K562 (cell line): ENCODE data around the gene ELP5. TPM values are rescaled to one million over a fixed set of nuclear protein-coding genes. Genes with fewer than 3 reads are reported as not detected.
A peak's percentile ranks its signal among the peaks of the same experiment; 100 is the strongest.

Experiments
- CBFA2T2 ChIP-seq: fragments of 450-650 bp; conservative IDR thresholded peaks from 2 replicates; pipeline ENCODE4 v1.6.1; 2017; ENCODE audit warnings: mild to moderate bottlenecking
- CEBPZ ChIP-seq: fragments of 150-350 bp; IDR thresholded peaks from 2 replicates; pipeline ENCODE4 v1.6.1; 2014; ENCODE audit warnings: low read depth, mild to moderate bottlenecking, low read length, borderline replicate concordance
- CREBBP ChIP-seq: IDR thresholded peaks from one replicate; pipeline ENCODE4 v1.6.1; 2012; ENCODE audit warnings: low read depth, mild to moderate bottlenecking, control low read depth, inconsistent platforms, low read length
- DLX4 ChIP-seq: fragments of 250-450 bp; sonication (Bioruptor Pico); IDR thresholded peaks from 2 replicates; pipeline ENCODE4 v1.6.1; 2021; ENCODE audit warnings: mild to moderate bottlenecking
- GMEB1 ChIP-seq: fragments of 250-450 bp; sonication (Bioruptor Pico); IDR thresholded peaks from 2 replicates; pipeline ENCODE4 v1.4.0; 2020; ENCODE audit warnings: mild to moderate bottlenecking
- HDAC2 ChIP-seq: fragments of 450-650 bp; IDR thresholded peaks from 2 replicates; pipeline ENCODE4 v1.6.1; 2016; ENCODE audit warnings: mild to moderate bottlenecking
- HES1 ChIP-seq: fragments of 450-650 bp; IDR thresholded peaks from 2 replicates; pipeline ENCODE4 v1.6.1; 2016; ENCODE audit warnings: low read depth, mild to moderate bottlenecking, moderate library complexity
- POLR2H ChIP-seq: IDR thresholded peaks from 2 replicates; pipeline ENCODE4 v1.6.1; 2016; ENCODE audit warnings: missing genetic modification characterization, low read depth, mild to moderate bottlenecking, control low read depth, missing compliant biosample characterization, moderate library complexity
- PRDM10 ChIP-seq: fragments of 450-650 bp; IDR thresholded peaks from 2 replicates; pipeline ENCODE4 v1.6.1; 2018; ENCODE audit not compliant: partially characterized antibody
- RAD51 ChIP-seq: fragments of 450-650 bp; IDR thresholded peaks from 2 replicates; pipeline ENCODE4 v1.7.1; 2016; ENCODE audit warnings: low read depth, mild to moderate bottlenecking, borderline replicate concordance
- SREBF2 ChIP-seq: sonication (generic); formaldehyde crosslinking; IDR thresholded peaks from 2 replicates; pipeline ENCODE4 v1.4.0; 2020; ENCODE audit warnings: mild to moderate bottlenecking, missing genetic modification reagents
- TAF1 ChIP-seq: IDR thresholded peaks from 2 replicates; pipeline ENCODE4 v1.6.1; 2011; ENCODE audit warnings: mild to moderate bottlenecking, low read length, moderate library complexity; ENCODE audit not compliant: insufficient read depth, control insufficient read depth, severe bottlenecking; ENCODE audit errors: extremely low read depth
- THRA ChIP-seq: fragments of 450-650 bp; IDR thresholded peaks from 2 replicates; pipeline ENCODE4 v1.6.1; 2017; ENCODE audit warnings: mild to moderate bottlenecking, moderate library complexity
- ZBED1 ChIP-seq: IDR thresholded peaks from 2 replicates; pipeline ENCODE4 v1.6.1; 2014
- ZNF253 ChIP-seq: fragments of 250-450 bp; sonication (Bioruptor Pico); conservative IDR thresholded peaks from 2 replicates; pipeline ENCODE4 v1.6.1; 2021; ENCODE audit warnings: mild to moderate bottlenecking
- ZNF75A ChIP-seq: fragments of 450-650 bp; formaldehyde crosslinking; IDR thresholded peaks from 2 replicates; pipeline ENCODE4 v1.4.0; 2020; ENCODE audit warnings: mild to moderate bottlenecking
- polyA plus RNA-seq, 8 experiments: library from polyadenylated mRNA; depleted of rRNA in 4 of 8; stranded (reverse) in 5 of 8; unstranded in 3 of 8; fragments of >200 nt; fragmentation: Nextera tagmentation in 2 of 8; fragmentation: Illumina TruSeq in 1 of 8; extraction: Ambion mirVana in 2 of 8; extraction: Trizol in 1 of 8; gene quantifications; 2 replicates each; pipeline versions ENCODE4 v1.2.1 to v1.2.3, GENCODE V29; 2011 to 2014; ENCODE audit warnings: inconsistent platforms in 1 of 8, missing spikeins in 1 of 8
- total RNA-seq, 7 experiments: library from RNA; depleted of rRNA in 6 of 7; stranded (reverse); fragments of >200 nt in 6 of 7; fragmentation: Illumina TruSeq in 2 of 7; extraction: Trizol in 2 of 7; gene quantifications; 2 replicates each; pipeline versions ENCODE4 v1.2.1 to v1.2.3, GENCODE V29; 2011 to 2021; ENCODE audit warnings: low replicate concordance in 1 of 7

The ELP5 gene
- total and polyA plus RNA-seq, 9 of the 15 experiments (the other 6 are each of a cell fraction or from before 2014, with no cell fraction given), result 25.7 to 77.9 (median 52.9) TPM

- TF ChIP-seq CEBPZ (no peak), PRDM10 (peak; percentile 94), ZNF75A (CRISPR knock-in tag) (peak; percentile 76; the same call in 1 of the 2 replicates), HDAC2 (no peak), THRA (no peak), CBFA2T2 (no peak), HES1 (no peak), DLX4 (CRISPR knock-in tag) (no peak), SREBF2 (CRISPR knock-in tag) (no peak), POLR2H (tag) (peak; percentile 49; the same call in 1 of the 2 replicates), TAF1 (peak; percentile 62), ZNF253 (CRISPR knock-in tag) (no peak), GMEB1 (no peak), CREBBP (no peak), ZBED1 (no peak), RAD51 (no peak)
Observed at GRCh38 chr17:7308625-7309433, 56.8 kb downstream of the ELP5 start (continued).
